Measurements from ENCODE around the gene ELMOD3. TPM values are rescaled to one million over a fixed set of nuclear protein-coding genes. Genes with fewer than 3 reads are reported as not detected.

The ELMOD3 gene
- total and polyA plus RNA-seq, 4 donors: 5.5 to 15.8 (median 8.0) TPM

DNA sequence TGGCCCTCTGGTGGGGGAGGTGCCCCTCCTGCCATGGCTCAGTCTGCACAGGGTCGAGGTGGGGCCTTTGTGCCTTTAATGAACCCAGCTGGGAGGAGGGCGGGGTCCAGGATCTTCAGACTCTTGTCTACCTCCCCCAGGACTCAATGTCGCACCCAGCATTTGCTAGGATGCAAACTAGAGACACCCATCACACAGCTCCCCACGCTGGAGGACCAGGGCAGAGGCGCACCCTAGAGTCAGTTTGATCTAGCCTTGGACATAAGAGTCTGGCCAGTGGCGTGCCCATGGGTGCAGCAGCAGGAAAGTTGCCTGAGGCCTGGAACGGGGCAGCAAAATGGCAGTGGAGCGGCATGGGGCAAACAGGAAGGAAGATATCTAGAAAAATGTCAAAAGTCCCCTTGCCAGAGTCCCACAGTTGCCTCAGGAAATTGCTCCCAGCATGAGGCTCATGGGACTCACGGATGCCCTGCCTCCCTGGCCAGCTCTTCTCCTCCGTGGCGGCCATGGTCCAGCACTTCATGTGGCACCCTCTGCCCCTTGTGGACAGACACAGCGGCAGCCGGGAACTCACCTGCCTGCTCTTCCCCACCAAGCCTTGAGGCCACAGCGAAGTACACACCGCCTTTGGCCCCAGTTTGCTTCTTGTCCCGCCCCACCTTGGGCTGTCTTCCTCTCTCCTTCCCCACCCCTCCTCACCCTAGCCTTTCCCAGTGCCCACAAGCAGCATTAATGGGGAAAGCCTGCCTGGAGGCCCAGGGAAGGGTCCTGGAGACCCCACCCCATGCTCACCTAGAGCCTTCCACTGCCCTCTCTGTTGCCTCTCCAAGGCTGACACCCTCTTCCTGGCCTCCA is 81.6 kb downstream of the ELMOD3 start:
- H3K27me3 ChIP-seq (ENCODE audit: control insufficient read depth in 4 of 4, insufficient read depth in 4 of 4, low read length in 3 of 4): no peaks in the 10 kb centered on the region
- no peak for DNase-seq (ENCODE audit: low spot score)
- H3K4me3 ChIP-seq (ENCODE audit: low read depth in 1 of 3, low read length in 3 of 3): no peak overlapping the region
- no peaks in the 10 kb centered on the region for H3K36me3 ChIP-seq (ENCODE audit: control insufficient read depth in 4 of 4, insufficient read depth in 3 of 4, low read depth in 1 of 4, low read length in 3 of 4)
- H3K9me3 ChIP-seq (ENCODE audit: control insufficient read depth in 4 of 4, low read length in 3 of 4): no peaks in the 10 kb centered on the region
- 94% methylated on average over 16 of the region's 16 CpGs for WGBS
- peak overlapping the region in 1 of 2 donors; percentile 57 for H3K27ac ChIP-seq (ENCODE audit: low read depth in 1 of 2, low read length in 2 of 2)
- H3K9ac ChIP-seq (ENCODE audit: low read depth in 1 of 2, low read length in 2 of 2): no peak overlapping the region
- peaks cover 16 to 23% (median 20%) of the 10 kb centered on the region in 4 donors for H3K4me1 ChIP-seq (ENCODE audit: control insufficient read depth in 4 of 4, insufficient read depth in 4 of 4, low read length in 3 of 4)
- TF ChIP-seq TAF1 (conservative IDR thresholded peaks at IDR 0.05) (no peak), FOXA2 (IDR thresholded peaks at IDR 0.05) (no peak), JUND (IDR thresholded peaks at IDR 0.05) (no peak), RXRA (IDR thresholded peaks at IDR 0.05) (no peak), NR2F2 (IDR thresholded peaks at IDR 0.05) (no peak), RAD21 (IDR thresholded peaks at IDR 0.05) (no peak), YY1 (IDR thresholded peaks at IDR 0.05) (no peak), SP1 (IDR thresholded peaks at IDR 0.05) (no peak), HNF4A (conservative IDR thresholded peaks at IDR 0.05) (no peak), FOXA1 (IDR thresholded peaks at IDR 0.05) (no peak), EGR1 (IDR thresholded peaks at IDR 0.05; ENCODE audit: low read depth in 2 of 2) (no peak), HNF4G (IDR thresholded peaks at IDR 0.05) (no peak), GABPA (IDR thresholded peaks at IDR 0.05 in 1 of 2, conservative IDR thresholded peaks at IDR 0.05 in 1 of 2) (no peak)
- TF ChIP-seq, protein P1, sequence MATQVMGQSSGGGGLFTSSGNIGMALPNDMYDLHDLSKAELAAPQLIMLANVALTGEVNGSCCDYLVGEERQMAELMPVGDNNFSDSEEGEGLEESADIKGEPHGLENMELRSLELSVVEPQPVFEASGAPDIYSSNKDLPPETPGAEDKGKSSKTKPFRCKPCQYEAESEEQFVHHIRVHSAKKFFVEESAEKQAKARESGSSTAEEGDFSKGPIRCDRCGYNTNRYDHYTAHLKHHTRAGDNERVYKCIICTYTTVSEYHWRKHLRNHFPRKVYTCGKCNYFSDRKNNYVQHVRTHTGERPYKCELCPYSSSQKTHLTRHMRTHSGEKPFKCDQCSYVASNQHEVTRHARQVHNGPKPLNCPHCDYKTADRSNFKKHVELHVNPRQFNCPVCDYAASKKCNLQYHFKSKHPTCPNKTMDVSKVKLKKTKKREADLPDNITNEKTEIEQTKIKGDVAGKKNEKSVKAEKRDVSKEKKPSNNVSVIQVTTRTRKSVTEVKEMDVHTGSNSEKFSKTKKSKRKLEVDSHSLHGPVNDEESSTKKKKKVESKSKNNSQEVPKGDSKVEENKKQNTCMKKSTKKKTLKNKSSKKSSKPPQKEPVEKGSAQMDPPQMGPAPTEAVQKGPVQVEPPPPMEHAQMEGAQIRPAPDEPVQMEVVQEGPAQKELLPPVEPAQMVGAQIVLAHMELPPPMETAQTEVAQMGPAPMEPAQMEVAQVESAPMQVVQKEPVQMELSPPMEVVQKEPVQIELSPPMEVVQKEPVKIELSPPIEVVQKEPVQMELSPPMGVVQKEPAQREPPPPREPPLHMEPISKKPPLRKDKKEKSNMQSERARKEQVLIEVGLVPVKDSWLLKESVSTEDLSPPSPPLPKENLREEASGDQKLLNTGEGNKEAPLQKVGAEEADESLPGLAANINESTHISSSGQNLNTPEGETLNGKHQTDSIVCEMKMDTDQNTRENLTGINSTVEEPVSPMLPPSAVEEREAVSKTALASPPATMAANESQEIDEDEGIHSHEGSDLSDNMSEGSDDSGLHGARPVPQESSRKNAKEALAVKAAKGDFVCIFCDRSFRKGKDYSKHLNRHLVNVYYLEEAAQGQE (IDR thresholded peaks at IDR 0.05): no peak
- TF ChIP-seq, protein P2, sequence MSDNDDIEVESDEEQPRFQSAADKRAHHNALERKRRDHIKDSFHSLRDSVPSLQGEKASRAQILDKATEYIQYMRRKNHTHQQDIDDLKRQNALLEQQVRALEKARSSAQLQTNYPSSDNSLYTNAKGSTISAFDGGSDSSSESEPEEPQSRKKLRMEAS (IDR thresholded peaks at IDR 0.05): no peak
- TF ChIP-seq, protein P3, sequence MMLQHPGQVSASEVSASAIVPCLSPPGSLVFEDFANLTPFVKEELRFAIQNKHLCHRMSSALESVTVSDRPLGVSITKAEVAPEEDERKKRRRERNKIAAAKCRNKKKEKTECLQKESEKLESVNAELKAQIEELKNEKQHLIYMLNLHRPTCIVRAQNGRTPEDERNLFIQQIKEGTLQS (IDR thresholded peaks at IDR 0.05): no peak
- TF ChIP-seq, protein P4, sequence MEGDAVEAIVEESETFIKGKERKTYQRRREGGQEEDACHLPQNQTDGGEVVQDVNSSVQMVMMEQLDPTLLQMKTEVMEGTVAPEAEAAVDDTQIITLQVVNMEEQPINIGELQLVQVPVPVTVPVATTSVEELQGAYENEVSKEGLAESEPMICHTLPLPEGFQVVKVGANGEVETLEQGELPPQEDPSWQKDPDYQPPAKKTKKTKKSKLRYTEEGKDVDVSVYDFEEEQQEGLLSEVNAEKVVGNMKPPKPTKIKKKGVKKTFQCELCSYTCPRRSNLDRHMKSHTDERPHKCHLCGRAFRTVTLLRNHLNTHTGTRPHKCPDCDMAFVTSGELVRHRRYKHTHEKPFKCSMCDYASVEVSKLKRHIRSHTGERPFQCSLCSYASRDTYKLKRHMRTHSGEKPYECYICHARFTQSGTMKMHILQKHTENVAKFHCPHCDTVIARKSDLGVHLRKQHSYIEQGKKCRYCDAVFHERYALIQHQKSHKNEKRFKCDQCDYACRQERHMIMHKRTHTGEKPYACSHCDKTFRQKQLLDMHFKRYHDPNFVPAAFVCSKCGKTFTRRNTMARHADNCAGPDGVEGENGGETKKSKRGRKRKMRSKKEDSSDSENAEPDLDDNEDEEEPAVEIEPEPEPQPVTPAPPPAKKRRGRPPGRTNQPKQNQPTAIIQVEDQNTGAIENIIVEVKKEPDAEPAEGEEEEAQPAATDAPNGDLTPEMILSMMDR (IDR thresholded peaks at IDR 0.05; ENCODE audit: low read depth, low read length, missing input control): no peak
- TF ChIP-seq, protein P5, sequence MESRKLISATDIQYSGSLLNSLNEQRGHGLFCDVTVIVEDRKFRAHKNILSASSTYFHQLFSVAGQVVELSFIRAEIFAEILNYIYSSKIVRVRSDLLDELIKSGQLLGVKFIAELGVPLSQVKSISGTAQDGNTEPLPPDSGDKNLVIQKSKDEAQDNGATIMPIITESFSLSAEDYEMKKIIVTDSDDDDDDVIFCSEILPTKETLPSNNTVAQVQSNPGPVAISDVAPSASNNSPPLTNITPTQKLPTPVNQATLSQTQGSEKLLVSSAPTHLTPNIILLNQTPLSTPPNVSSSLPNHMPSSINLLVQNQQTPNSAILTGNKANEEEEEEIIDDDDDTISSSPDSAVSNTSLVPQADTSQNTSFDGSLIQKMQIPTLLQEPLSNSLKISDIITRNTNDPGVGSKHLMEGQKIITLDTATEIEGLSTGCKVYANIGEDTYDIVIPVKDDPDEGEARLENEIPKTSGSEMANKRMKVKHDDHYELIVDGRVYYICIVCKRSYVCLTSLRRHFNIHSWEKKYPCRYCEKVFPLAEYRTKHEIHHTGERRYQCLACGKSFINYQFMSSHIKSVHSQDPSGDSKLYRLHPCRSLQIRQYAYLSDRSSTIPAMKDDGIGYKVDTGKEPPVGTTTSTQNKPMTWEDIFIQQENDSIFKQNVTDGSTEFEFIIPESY (IDR thresholded peaks at IDR 0.05): no peak
